GM18858 (cell line): ENCODE data around the gene CFAP61.

Experiments used
- ATAC-seq: cut with Tn5 transposase; IDR thresholded peaks from one replicate; pipeline ENCODE4 v1.9.1; 2021; ENCODE audit not compliant: unreplicated experiment

Gene CFAP61

GRCh38 chr20:20036756-20037155, 15.6 kb upstream of the CFAP61 start:
- no peak for ATAC-seq

- ATAC-seq, result no peak
These were observed 14.4 kb upstream of the CFAP61 start for GRCh38 chr20:20037960-20038359.

- no peak for ATAC-seq
These were observed 13.7 kb upstream of the CFAP61 start for GRCh38 chr20:20038586-20038985.

- ATAC-seq, result no peak
These were observed 12.5 kb upstream of the CFAP61 start for GRCh38 chr20:20039752-20040387.

- no peak for ATAC-seq
These were observed 612 bp upstream of the CFAP61 start for GRCh38 chr20:20051767-20052073.

GRCh38 chr20:20060234-20060998, 8.1 kb downstream of the CFAP61 start:
- no peak for ATAC-seq

- no peak for ATAC-seq
These were observed 11.8 kb downstream of the CFAP61 start for GRCh38 chr20:20063941-20064702.

- ATAC-seq, result no peak
These were observed 13.0 kb downstream of the CFAP61 start for GRCh38 chr20:20065361-20065760.

- ATAC-seq, result no peak
These were observed 18.8 kb downstream of the CFAP61 start for GRCh38 chr20:20070871-20071726.

- ATAC-seq, result no peak
These were observed 21.6 kb downstream of the CFAP61 start for GRCh38 chr20:20073801-20074371.

- ATAC-seq, result no peak
These were observed 22.7 kb downstream of the CFAP61 start for GRCh38 chr20:20075032-20075431.

- no peak for ATAC-seq
These were observed 24.1 kb downstream of the CFAP61 start for GRCh38 chr20:20076297-20077065.

- no peak for ATAC-seq
These were observed 25.7 kb downstream of the CFAP61 start for GRCh38 chr20:20078041-20078440.

GRCh38 chr20:20079102-20079784, 26.9 kb downstream of the CFAP61 start:
- ATAC-seq, result no peak

GRCh38 chr20:20083807-20084206, 31.5 kb downstream of the CFAP61 start:
- ATAC-seq, result no peak

- no peak for ATAC-seq
These were observed 32.0 kb downstream of the CFAP61 start for GRCh38 chr20:20084296-20084752.

GRCh38 chr20:20085071-20085470, 32.7 kb downstream of the CFAP61 start:
- no peak for ATAC-seq

GRCh38 chr20:20085812-20086211, 33.5 kb downstream of the CFAP61 start:
- no peak for ATAC-seq

- ATAC-seq, result no peak
These were observed 36.7 kb downstream of the CFAP61 start for GRCh38 chr20:20089018-20089417.
